ENCODE measurements around the gene ALG14.

GRCh38 chr1:95029532-95029931 lies 43.2 kb downstream of the ALG14 start:
- TF ChIP-seq CTCF (IDR thresholded peaks at IDR 0.05; ENCODE audit: insufficient read depth, low read length) (no peak), POLR2AphosphoS5 (IDR thresholded peaks at IDR 0.05; ENCODE audit: low read depth) (no peak), REST (IDR thresholded peaks at IDR 0.05; ENCODE audit: insufficient replicate concordance, low read depth) (no peak)
